ENCODE measurements around the gene CDH4. TPM values are rescaled to one million over a fixed set of nuclear protein-coding genes. Genes with fewer than 3 reads are reported as not detected.

Gene CDH4
- total RNA-seq, 2 experiments from 2014 or later: 0.11 to 0.18 TPM

GRCh38 chr20:61544910-61545889, 293.1 kb downstream of the CDH4 start:
- no peaks in the 10 kb centered on the region for H3K4me1 Mint-ChIP-seq (ENCODE audit: low read depth)
- H3K4me3 Mint-ChIP-seq: no peak overlapping the region
- POLR2A ChIA-PET: no interaction called here
- no peaks in the 10 kb centered on the region for H3K36me3 Mint-ChIP-seq (ENCODE audit: low read depth)
- no peaks in the 10 kb centered on the region for H3K9me3 Mint-ChIP-seq
- ATAC-seq (no peak), DNase-seq (no peak)
- TF ChIP-seq, protein P1, sequence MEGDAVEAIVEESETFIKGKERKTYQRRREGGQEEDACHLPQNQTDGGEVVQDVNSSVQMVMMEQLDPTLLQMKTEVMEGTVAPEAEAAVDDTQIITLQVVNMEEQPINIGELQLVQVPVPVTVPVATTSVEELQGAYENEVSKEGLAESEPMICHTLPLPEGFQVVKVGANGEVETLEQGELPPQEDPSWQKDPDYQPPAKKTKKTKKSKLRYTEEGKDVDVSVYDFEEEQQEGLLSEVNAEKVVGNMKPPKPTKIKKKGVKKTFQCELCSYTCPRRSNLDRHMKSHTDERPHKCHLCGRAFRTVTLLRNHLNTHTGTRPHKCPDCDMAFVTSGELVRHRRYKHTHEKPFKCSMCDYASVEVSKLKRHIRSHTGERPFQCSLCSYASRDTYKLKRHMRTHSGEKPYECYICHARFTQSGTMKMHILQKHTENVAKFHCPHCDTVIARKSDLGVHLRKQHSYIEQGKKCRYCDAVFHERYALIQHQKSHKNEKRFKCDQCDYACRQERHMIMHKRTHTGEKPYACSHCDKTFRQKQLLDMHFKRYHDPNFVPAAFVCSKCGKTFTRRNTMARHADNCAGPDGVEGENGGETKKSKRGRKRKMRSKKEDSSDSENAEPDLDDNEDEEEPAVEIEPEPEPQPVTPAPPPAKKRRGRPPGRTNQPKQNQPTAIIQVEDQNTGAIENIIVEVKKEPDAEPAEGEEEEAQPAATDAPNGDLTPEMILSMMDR (IDR thresholded peaks at IDR 0.05): no peak
- H3K27ac Mint-ChIP-seq: no peak overlapping the region
- no peaks in the 10 kb centered on the region for H3K27me3 Mint-ChIP-seq
- CTCF ChIA-PET: no interaction called here
- intact Hi-C loops (cut with micrococcal nuclease): no loop called here

DNA sequence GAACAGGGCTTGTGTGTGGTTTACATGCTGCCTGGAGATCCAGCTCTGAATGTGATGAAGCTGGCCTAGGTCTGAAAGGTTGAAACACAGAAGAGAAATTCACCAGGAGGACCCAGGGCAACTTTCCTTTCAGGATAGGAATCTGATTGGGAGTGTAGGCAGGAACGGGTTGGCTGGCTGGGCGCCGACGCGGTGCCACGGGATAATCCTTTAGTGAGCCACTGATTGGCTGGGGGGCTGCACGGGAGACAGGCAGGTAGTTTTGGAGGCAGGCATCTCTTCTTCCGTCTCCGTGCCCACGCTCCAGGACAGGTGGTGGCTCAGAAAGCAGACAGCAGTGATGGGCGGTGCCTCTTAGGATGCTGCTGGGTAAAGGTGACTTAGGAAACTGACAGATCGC, 294.6 kb downstream of the CDH4 start:
- POLR2A ChIA-PET: no interaction called here

DNA sequence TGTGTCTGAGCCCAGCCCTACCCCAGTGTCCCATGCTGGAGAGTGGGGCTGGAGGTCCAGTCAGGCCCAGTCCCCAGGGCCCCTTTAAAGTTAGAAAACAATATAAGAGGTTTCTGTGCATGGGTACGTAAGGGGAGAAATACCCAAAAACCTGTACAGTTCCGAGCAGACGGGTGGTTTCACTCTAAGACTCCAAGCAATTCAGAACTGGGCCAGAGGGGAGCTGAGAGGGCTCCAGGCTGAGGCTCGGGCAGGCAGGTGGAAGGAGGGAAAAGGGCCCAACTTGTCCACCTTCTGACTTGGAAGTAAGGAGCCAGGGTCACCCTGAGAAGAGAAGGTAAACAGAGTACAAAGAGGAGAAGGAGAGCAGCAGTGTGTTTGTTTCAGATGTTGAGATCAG, 296.0 kb downstream of the CDH4 start:
- ChIA-PET POLR2A (no interaction called here), CTCF (no interaction called here)
- DNase-seq (no peak), ATAC-seq (no peak)
- intact Hi-C loops (cut with micrococcal nuclease): no loop called here
- TF ChIP-seq, protein P1 (IDR thresholded peaks at IDR 0.05): no peak
- H3K27ac Mint-ChIP-seq: no peak overlapping the region
- no peaks in the 10 kb centered on the region for H3K27me3 Mint-ChIP-seq
- H3K9me3 Mint-ChIP-seq: peaks cover 2% of the 10 kb centered on the region
- H3K4me1 Mint-ChIP-seq (ENCODE audit: low read depth): no peaks in the 10 kb centered on the region
- H3K4me3 Mint-ChIP-seq: no peak overlapping the region
- no peaks in the 10 kb centered on the region for H3K36me3 Mint-ChIP-seq (ENCODE audit: low read depth)

More for the DNA sequence above, 294.6 kb downstream of the CDH4 start:
- no peak overlapping the region for H3K4me3 Mint-ChIP-seq
- no peak for ATAC-seq
- no peaks in the 10 kb centered on the region for H3K9me3 Mint-ChIP-seq
- no peaks in the 10 kb centered on the region for H3K4me1 Mint-ChIP-seq (ENCODE audit: low read depth)
- intact Hi-C loops (cut with micrococcal nuclease): no loop called here
- TF ChIP-seq, protein P1 (IDR thresholded peaks at IDR 0.05): no peak
- CTCF ChIA-PET: no interaction called here
- no peak for DNase-seq
- H3K27me3 Mint-ChIP-seq: no peaks in the 10 kb centered on the region
- H3K36me3 Mint-ChIP-seq (ENCODE audit: low read depth): no peaks in the 10 kb centered on the region
- no peak overlapping the region for H3K27ac Mint-ChIP-seq

DNA sequence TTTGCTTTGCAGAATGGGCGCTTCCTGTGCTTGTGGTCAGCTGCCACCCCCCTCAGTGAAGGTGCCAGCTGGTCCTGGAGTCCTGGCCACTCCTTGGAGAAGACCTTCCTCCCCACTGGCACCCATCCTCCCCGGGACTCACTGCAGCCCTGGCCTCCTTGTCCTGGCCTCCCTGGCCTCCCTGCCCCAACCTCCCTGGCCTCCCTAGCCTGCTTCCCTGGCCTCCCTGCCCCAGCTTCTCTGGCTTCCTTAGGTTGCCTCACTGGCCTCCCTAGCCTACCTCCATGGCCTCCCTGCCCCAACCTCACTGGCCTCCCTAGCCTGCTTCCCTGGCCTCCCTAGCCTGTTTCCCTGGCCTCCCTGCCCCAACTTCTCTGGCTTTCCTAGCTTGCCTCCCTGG, 297.8 kb downstream of the CDH4 start:
- Mint-ChIP-seq H3K27ac (no peak overlapping the region), H3K4me3 (no peak overlapping the region), H3K36me3 (ENCODE audit: low read depth) (no peaks in the 10 kb centered on the region), H3K4me1 (ENCODE audit: low read depth) (no peaks in the 10 kb centered on the region), H3K9me3 (peaks cover 2% of the 10 kb centered on the region), H3K27me3 (no peaks in the 10 kb centered on the region)
- DNase-seq (no peak), ATAC-seq (no peak)
- CTCF ChIA-PET: no interaction called here
- TF ChIP-seq, protein P1 (IDR thresholded peaks at IDR 0.05): no peak
- intact Hi-C loops (cut with micrococcal nuclease): no loop called here
- POLR2A ChIA-PET: no interaction called here

- no peak overlapping the region for H3K27ac Mint-ChIP-seq
Observed at GRCh38 chr20:61551401-61551800, 299.3 kb downstream of the CDH4 start.

More at GRCh38 chr20:61551401-61551800, 299.3 kb downstream of the CDH4 start:
- Mint-ChIP-seq H3K36me3 (ENCODE audit: low read depth) (no peaks in the 10 kb centered on the region), H3K9me3 (peaks cover 3% of the 10 kb centered on the region), H3K4me1 (ENCODE audit: low read depth) (no peaks in the 10 kb centered on the region), H3K4me3 (no peak overlapping the region), H3K27me3 (no peaks in the 10 kb centered on the region)
- DNase-seq (no peak), ATAC-seq (no peak)
- TF ChIP-seq, protein P1 (IDR thresholded peaks at IDR 0.05): no peak
- intact Hi-C loops (cut with micrococcal nuclease): no loop called here
- ChIA-PET POLR2A (no interaction called here), CTCF (no interaction called here)
